Measurements from ENCODE around the gene NOC4L.

DNA sequence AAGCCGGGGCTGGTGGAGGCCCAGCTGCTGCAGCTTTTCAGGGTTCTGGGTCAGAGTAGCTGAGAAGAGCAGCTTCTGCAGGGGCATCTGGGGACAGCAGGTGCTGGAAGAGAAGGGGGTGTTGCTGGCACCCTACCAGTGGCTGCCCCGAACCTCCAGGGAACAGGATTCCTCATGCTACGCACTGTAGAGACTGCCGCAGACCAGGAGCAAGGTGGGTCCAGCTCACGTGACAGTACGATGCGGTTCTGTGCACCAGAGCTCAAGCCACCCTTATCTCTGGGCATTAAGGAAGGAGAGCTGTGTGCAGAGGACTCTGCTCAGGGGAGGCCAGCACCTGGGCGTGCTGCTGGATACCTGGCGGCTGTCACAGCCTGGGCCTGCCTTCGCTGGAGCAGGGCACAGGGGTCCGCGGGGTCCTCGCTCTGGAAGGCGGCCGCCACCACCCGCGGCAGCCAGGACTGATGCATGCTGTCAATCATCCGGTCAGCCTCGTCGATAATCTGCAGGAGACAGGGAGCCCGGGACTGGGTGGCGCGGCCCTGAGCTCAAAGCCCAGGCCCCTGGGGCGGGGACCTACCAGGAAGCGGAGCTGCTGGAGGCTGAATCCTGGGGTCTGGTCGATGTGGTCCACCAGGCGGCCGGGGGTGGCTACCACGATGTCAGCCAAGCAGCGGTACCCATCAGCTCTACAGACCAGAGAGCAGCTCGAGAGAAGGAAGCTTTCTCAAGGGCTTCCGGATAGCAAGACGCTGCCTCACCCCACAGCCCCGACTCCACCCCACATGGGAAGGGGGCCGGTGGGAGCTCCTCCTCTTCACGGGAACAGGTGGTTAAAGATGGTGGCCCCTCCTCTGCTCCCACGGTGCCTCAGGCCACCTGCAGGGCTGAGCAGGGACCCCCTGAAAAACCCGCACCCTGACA is 3.1 kb upstream of the NOC4L start:
- TF ChIP-seq, protein P1, sequence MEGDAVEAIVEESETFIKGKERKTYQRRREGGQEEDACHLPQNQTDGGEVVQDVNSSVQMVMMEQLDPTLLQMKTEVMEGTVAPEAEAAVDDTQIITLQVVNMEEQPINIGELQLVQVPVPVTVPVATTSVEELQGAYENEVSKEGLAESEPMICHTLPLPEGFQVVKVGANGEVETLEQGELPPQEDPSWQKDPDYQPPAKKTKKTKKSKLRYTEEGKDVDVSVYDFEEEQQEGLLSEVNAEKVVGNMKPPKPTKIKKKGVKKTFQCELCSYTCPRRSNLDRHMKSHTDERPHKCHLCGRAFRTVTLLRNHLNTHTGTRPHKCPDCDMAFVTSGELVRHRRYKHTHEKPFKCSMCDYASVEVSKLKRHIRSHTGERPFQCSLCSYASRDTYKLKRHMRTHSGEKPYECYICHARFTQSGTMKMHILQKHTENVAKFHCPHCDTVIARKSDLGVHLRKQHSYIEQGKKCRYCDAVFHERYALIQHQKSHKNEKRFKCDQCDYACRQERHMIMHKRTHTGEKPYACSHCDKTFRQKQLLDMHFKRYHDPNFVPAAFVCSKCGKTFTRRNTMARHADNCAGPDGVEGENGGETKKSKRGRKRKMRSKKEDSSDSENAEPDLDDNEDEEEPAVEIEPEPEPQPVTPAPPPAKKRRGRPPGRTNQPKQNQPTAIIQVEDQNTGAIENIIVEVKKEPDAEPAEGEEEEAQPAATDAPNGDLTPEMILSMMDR (IDR thresholded peaks at IDR 0.05) = no peak
- no peak for TF ChIP-seq POLR2AphosphoS5 (IDR thresholded peaks at IDR 0.05)

Data from breast epithelium (tissue), 3 donors.